Subcutaneous adipose tissue (tissue), 4 donors: ENCODE measurements around the gene SNUPN. TPM values are rescaled to one million over a fixed set of nuclear protein-coding genes. Genes with fewer than 3 reads are reported as not detected.

ENCODE experiments used
- total RNA-seq, 4 donors: library from RNA; depleted of rRNA; stranded (reverse); fragments of >200 nt; gene quantifications; one replicate each; pipeline ENCODE4 v1.1.0, GENCODE V29; 2016
- TF ChIP-seq, protein P1 (sequence below): fragments of 450-650 bp; IDR thresholded peaks from one replicate; pipeline ENCODE4 v1.5.1; 2016; ENCODE audit warnings: low read depth, mild to moderate bottlenecking, control low read depth, antibody characterized with exemption, moderate library complexity

SNUPN gene
- total RNA-seq, 4 donors from 2014 or later, result 19.7 to 23.3 (median 21.9) TPM

GRCh38 chr15:75639191-75639708, 13.7 kb upstream of the SNUPN start:
- TF ChIP-seq, protein P1, sequence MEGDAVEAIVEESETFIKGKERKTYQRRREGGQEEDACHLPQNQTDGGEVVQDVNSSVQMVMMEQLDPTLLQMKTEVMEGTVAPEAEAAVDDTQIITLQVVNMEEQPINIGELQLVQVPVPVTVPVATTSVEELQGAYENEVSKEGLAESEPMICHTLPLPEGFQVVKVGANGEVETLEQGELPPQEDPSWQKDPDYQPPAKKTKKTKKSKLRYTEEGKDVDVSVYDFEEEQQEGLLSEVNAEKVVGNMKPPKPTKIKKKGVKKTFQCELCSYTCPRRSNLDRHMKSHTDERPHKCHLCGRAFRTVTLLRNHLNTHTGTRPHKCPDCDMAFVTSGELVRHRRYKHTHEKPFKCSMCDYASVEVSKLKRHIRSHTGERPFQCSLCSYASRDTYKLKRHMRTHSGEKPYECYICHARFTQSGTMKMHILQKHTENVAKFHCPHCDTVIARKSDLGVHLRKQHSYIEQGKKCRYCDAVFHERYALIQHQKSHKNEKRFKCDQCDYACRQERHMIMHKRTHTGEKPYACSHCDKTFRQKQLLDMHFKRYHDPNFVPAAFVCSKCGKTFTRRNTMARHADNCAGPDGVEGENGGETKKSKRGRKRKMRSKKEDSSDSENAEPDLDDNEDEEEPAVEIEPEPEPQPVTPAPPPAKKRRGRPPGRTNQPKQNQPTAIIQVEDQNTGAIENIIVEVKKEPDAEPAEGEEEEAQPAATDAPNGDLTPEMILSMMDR, result no peak

DNA sequence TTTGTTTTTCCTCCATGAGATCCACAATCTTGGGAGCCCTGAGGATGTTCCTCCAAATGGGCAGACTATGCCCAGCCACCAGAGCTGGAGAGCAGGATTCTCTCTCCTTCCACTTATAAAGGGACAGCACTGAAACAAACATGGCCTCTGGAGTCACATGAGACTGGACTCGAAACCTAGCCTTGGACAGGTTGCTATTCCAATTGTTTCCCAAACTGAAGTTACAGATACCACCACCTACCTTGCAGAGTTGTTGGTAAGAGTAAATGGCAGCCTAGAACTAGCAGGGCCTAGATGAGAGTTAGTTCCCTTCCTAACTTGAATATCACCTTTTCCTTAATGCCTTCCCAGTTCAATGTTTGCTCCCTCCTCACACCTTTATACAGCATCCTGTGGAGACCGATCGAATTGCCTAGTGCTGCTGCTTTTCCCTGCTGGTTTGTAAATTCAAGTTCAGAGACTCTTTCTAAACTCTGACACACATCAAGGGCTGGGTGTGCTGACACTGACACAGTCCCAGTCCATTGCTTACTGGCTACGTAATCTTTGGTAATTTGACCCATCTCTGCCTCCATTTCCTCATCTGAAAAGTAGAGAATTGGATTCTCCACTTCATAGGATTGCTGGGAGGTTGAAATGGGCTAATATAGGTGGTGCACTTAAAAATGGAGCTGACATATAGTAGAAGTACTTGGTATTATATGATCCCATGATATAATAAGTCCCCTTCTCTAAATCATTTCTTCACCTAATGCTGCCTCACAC, 11.9 kb upstream of the SNUPN start:
- TF ChIP-seq, protein P1, result no peak

- TF ChIP-seq, protein P1, result no peak
Measured at GRCh38 chr15:75636026-75636425, 10.5 kb upstream of the SNUPN start.

- TF ChIP-seq, protein P1, result no peak
Measured at GRCh38 chr15:75631935-75632334, 6.4 kb upstream of the SNUPN start.

GRCh38 chr15:75622505-75622904, 3.0 kb downstream of the SNUPN start:
- TF ChIP-seq, protein P1, result no peak

GRCh38 chr15:75620841-75621391, 4.6 kb downstream of the SNUPN start:
- TF ChIP-seq, protein P1, result no peak

DNA sequence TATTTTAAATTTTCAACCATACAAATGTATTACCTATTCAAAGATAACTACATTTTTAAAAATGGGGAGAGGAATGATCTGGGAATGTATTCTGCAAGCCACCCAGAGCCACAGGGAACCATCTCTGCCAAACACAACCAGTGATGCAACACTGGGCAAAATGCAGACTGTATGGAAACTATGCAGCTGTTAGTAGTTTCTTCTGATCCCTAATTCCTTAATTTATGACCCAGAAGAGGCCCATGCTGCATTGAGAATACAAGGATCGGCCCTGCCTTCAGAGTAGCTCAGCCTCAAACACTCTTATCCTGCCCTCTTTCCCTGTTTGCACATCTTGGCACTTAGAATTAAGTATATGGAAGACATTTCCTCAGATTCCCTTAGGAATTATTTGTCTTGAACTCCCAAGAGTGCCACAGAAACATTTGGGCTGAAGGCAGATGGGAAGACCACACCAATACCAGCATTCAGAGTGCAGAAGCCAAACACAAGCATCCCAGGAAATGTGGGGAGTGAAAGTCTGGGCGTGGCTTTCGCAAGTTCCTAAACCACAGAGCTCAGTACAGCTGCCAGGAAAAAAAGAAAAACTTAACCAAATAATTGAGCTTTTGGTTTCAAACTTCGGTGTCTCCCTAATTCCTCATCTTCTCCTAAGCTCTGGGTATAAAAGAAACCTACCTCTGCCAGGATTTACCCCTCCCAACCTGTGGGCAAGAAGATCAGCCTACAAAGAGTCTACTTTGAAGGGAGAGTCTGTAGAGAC, 5.3 kb downstream of the SNUPN start:
- TF ChIP-seq, protein P1, result no peak
